Stimulated activated effector memory CD8-positive, alpha-beta T cell treated with anti-CD3 and anti-CD28 coated beads, Interleukin-12 subunit alpha, Interleukin-12 subunit beta, amount 100 ng/mL, for 72 hours (primary cell): ENCODE data around the gene EGFR.

ENCODE experiments used
- ATAC-seq: fragments of 150-1000 bp; cut with Tn5 transposase; 2 replicates; pipeline ENCODE4 v1.10.0; 2021
- DNase-seq, 2 donors: peaks; one replicate each; pipeline ENCODE4 v3.0.0; 2021 to 2022; ENCODE audit warnings: low spot score in 2 of 2
- H3K27ac Mint-ChIP-seq: one replicate; pipeline ENCODE4 v1.8.0; 2022; ENCODE audit warnings: mild to moderate bottlenecking, mixed read lengths
- H3K36me3 Mint-ChIP-seq: one replicate; pipeline ENCODE4 v1.8.0; 2022; ENCODE audit warnings: mild to moderate bottlenecking, mixed read lengths
- H3K4me1 Mint-ChIP-seq: one replicate; pipeline ENCODE4 v1.8.0; 2022; ENCODE audit warnings: mixed read lengths
- H3K4me3 Mint-ChIP-seq: one replicate; pipeline ENCODE4 v1.8.0; 2022; ENCODE audit warnings: mild to moderate bottlenecking, mixed read lengths
- H3K9me3 Mint-ChIP-seq: one replicate; pipeline ENCODE4 v1.8.0; 2022; ENCODE audit warnings: mixed read lengths

The EGFR gene

DNA sequence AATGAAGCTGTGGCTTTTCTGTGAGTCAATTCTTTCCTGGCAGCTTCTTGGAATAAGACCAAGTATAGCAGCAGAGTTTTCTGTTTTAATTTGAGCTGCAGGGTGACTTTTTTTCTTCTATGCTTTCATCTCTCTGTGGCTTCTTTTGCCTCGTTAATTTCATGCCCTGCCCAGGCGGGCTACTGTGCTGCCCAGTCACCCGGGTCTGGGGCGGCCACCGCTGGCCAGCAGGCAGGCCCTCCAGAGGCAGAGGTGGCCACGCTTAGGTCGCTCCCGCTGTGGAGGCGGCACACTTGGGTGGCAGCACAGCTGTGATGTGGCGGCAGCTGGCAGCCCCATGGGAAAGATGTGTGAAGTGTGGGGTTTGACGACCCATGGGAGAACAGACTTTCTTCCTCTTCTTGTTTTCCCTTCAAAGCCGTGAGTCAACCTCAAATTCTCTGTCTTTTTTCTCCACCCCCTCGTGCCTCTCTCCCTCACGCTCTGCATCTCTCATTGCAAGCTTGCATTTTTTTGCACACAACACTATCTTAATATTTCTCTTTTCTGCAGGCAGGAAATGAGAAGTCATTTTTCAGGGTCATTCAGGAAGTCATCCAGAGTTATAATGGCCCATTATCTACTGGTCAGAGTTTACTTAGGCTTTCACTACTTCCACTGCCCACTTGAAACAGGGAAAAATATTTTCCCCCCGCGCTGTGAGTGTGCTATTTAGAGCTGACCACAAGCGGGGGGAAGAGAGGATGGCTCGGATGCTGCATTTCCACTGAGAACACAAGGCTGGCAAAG, 67.8 kb downstream of the EGFR start:
- no peaks in the 10 kb centered on the region for H3K36me3 Mint-ChIP-seq
- DNase-seq (no peak), ATAC-seq (peak; percentile 78)
- H3K4me1 Mint-ChIP-seq: peaks cover 20% of the 10 kb centered on the region
- H3K27ac Mint-ChIP-seq: no peak overlapping the region
- peak overlapping the region; percentile 39 for H3K4me3 Mint-ChIP-seq
- H3K9me3 Mint-ChIP-seq: no peaks in the 10 kb centered on the region

DNA sequence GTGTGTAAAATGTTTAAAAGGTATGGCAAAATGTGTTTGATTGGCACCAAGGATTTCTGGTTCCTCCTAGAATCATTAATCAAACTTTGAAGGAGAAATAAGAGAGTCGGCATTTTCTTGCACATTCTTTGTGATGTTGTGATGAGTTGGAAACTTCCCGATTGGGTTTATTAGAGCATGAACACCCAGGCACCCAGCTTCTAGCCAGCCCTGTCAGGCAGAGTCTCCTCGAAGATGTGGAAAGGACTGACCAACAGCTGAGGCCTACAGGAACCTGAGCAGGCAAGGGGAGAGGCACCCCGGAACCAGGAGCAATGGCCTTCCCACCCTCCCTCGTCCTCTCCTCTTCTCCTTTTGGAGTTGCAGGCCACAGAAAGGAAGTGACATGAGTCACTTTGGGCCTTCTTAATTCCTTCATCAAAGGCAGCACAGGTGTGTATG, 68.7 kb downstream of the EGFR start:
- DNase-seq: no peak
- H3K27ac Mint-ChIP-seq: no peak overlapping the region

DNA sequence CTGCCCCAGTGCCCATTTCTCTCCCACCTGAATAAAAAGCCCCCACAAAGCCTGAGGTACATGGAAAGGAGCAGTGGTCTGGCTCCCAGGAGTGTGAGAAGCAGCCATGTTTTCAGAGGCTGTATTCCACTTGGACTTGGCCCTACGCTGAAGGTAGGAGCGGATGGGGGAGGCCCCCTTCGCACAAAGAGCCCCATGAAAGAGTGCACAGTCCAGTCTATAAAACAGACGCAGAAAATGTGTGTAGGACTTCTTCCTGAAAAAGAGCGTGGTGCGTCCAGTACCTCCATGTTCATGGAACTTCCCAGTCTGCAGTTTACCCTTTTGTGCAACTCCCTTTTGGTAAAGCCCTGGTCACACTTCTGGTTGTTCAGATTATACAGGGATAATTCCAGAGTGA, 69.3 kb downstream of the EGFR start:
- Mint-ChIP-seq H3K4me3 (no peak overlapping the region), H3K9me3 (no peaks in the 10 kb centered on the region), H3K4me1 (peaks cover 20% of the 10 kb centered on the region), H3K27ac (no peak overlapping the region), H3K36me3 (no peaks in the 10 kb centered on the region)
- DNase-seq (no peak), ATAC-seq (no peak)

More for the DNA sequence above, 68.7 kb downstream of the EGFR start:
- peaks cover 20% of the 10 kb centered on the region for H3K4me1 Mint-ChIP-seq
- H3K9me3 Mint-ChIP-seq: no peaks in the 10 kb centered on the region
- no peaks in the 10 kb centered on the region for H3K36me3 Mint-ChIP-seq
- H3K4me3 Mint-ChIP-seq: no peak overlapping the region
- no peak for ATAC-seq

DNA sequence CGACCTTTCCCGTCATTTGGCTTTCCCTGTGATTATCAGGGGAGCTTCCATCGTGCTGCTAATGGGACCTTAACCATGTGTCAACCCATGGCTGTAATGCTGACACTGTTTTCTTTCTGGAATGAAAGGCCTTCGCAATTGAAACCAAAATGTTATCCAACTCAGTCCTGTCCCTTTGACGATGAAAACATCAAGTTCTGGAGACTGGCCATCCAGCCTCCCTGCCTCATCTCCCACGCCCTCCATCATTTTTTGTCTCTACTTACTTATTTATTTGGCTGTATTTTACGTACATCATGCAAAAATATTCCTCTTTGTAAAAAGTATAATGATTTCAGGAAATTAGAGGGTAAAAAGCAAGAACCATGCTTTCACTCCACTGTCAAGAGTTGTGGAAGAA, 69.8 kb downstream of the EGFR start:
- no peak overlapping the region for H3K4me3 Mint-ChIP-seq
- DNase-seq (no peak), ATAC-seq (no peak)
- H3K27ac Mint-ChIP-seq: no peak overlapping the region
- no peaks in the 10 kb centered on the region for H3K9me3 Mint-ChIP-seq
- no peaks in the 10 kb centered on the region for H3K36me3 Mint-ChIP-seq
- peaks cover 20% of the 10 kb centered on the region for H3K4me1 Mint-ChIP-seq

DNA sequence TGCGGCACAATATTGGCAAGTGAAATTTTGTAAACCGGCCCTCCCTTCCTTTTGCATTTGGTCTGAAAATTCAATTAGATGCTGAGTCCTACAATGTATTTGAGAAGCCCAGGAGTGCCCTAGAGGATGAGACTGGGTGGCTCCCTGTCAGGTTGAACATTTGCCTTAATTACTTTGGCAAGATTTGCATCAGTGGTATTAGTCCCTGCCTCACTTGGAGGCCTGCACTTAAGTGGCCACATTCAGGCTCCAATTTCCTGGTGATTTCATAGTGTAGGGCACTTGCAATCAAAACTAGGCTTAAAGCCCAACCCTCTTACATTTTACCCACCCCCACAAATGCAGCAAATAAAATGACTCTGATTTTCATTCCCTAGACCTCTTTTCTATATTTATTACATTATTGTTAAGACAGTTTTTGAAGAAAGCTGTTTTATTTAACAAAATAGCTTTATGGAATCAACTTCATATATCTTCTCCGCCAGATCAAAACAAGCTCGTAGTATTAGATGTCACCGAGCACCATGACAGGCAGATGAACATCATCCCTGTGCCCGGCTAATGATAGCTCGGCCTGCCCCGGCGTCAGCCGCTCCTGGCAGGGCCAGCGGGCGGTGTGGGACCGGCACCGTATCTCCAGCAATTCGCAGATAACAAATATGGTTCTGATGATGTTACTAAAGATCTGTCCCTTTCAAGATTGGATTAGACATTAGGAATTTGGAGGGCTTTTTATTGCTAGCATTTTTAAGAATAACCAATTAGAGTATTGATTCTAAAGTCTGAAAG, 73.6 kb downstream of the EGFR start:
- Mint-ChIP-seq H3K36me3 (no peaks in the 10 kb centered on the region), H3K9me3 (no peaks in the 10 kb centered on the region), H3K4me1 (peaks cover 11% of the 10 kb centered on the region), H3K27ac (no peak overlapping the region), H3K4me3 (no peak overlapping the region)
- DNase-seq (no peak), ATAC-seq (no peak)

DNA sequence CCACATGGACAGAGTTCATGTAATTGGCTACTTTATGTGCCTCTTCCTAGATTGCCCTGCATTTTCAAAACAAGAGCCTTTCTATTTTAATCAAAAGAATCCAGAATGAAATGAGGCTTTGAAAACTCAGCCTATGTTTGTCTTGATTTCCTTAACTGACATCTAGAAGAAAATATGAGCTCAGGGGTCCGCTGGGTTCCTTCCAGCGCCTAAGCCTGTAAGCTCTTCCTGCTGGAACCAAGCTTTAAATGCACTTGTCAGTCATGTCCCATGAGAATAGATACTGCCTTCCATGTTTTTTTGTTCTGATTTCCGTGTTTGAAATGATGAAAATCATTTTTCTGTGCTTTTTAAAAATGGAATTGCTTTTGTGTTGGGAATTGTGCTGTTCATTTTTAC, 74.2 kb downstream of the EGFR start:
- Mint-ChIP-seq H3K27ac (no peak overlapping the region), H3K9me3 (no peaks in the 10 kb centered on the region)
- ATAC-seq: no peak

DNA sequence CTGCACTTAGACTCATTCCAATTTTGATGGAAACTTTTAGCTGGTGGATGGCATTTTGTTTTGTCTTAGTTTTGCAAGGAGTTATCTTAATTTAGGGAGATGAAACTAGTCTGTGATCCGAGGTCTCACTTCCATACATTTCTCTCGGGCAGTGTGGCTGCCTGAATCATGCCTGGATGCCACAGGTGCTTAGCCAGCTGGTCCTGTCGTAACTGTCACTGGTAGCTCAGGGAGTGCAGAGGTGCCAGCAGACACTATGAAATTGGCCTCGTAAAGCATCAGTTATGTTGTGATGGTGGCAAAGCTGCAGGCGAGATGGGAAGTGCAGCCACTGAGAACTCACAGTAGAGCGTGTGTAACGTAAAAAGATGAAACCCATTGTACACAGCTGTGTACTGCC, 74.9 kb downstream of the EGFR start:
- H3K27ac Mint-ChIP-seq: no peak overlapping the region
- H3K36me3 Mint-ChIP-seq: no peaks in the 10 kb centered on the region
- H3K4me3 Mint-ChIP-seq: no peak overlapping the region
- peaks cover 6% of the 10 kb centered on the region for H3K4me1 Mint-ChIP-seq
- H3K9me3 Mint-ChIP-seq: no peaks in the 10 kb centered on the region
- no peak for DNase-seq
- ATAC-seq: no peak

More for the DNA sequence above, 74.2 kb downstream of the EGFR start:
- no peaks in the 10 kb centered on the region for H3K36me3 Mint-ChIP-seq
- no peak for DNase-seq
- peaks cover 6% of the 10 kb centered on the region for H3K4me1 Mint-ChIP-seq
- no peak overlapping the region for H3K4me3 Mint-ChIP-seq

- Mint-ChIP-seq H3K9me3 (no peaks in the 10 kb centered on the region), H3K4me3 (no peak overlapping the region), H3K36me3 (no peaks in the 10 kb centered on the region), H3K4me1 (peaks cover 6% of the 10 kb centered on the region), H3K27ac (no peak overlapping the region)
- ATAC-seq: no peak
- no peak for DNase-seq
Observed at GRCh38 chr7:55094092-55094690, 75.4 kb downstream of the EGFR start.

GRCh38 chr7:55095672-55096071, 76.9 kb downstream of the EGFR start:
- H3K4me3 Mint-ChIP-seq: no peak overlapping the region
- H3K9me3 Mint-ChIP-seq: no peaks in the 10 kb centered on the region
- DNase-seq (no peak), ATAC-seq (no peak)
- H3K4me1 Mint-ChIP-seq: peaks cover 6% of the 10 kb centered on the region
- H3K36me3 Mint-ChIP-seq: no peaks in the 10 kb centered on the region
- H3K27ac Mint-ChIP-seq: no peak overlapping the region

GRCh38 chr7:55096323-55096722, 77.5 kb downstream of the EGFR start:
- Mint-ChIP-seq H3K9me3 (no peaks in the 10 kb centered on the region), H3K36me3 (no peaks in the 10 kb centered on the region), H3K4me1 (peaks cover 6% of the 10 kb centered on the region), H3K27ac (no peak overlapping the region), H3K4me3 (no peak overlapping the region)
- DNase-seq: no peak
- ATAC-seq: no peak

DNA sequence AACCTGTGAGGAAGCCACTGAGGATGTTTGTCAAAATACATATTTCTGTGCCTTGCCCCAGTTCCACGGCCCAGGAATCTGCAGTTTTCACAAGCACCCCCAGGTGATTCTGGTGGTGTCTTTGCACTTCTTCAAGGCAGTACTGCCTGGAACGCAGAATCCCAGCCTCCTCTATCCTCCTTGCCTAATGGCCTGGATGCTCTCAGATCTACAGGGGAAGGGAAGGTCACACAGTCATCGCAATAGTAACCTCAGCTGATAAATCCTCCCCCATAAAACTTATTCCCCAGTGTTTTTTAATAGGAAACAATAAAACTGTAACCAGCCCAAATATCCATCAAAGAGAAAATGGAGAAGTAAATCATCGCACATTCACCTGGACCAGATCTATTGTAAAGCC, 78.3 kb downstream of the EGFR start:
- ATAC-seq: no peak
- Mint-ChIP-seq H3K27ac (no peak overlapping the region), H3K9me3 (no peaks in the 10 kb centered on the region), H3K4me1 (peaks cover 6% of the 10 kb centered on the region), H3K36me3 (no peaks in the 10 kb centered on the region), H3K4me3 (no peak overlapping the region)
- no peak for DNase-seq

- Mint-ChIP-seq H3K36me3 (no peaks in the 10 kb centered on the region), H3K4me1 (peaks cover 6% of the 10 kb centered on the region), H3K27ac (no peak overlapping the region), H3K4me3 (no peak overlapping the region), H3K9me3 (no peaks in the 10 kb centered on the region)
- ATAC-seq: no peak
- DNase-seq: no peak
Observed at GRCh38 chr7:55099066-55099820, 80.4 kb downstream of the EGFR start.

GRCh38 chr7:55099821-55100543, 81.2 kb downstream of the EGFR start:
- no peak overlapping the region for H3K4me3 Mint-ChIP-seq
- no peak for ATAC-seq
- no peak overlapping the region for H3K27ac Mint-ChIP-seq
- no peaks in the 10 kb centered on the region for H3K36me3 Mint-ChIP-seq
- no peak for DNase-seq
- peaks cover 12% of the 10 kb centered on the region for H3K4me1 Mint-ChIP-seq
- no peaks in the 10 kb centered on the region for H3K9me3 Mint-ChIP-seq

- Mint-ChIP-seq H3K4me3 (no peak overlapping the region), H3K36me3 (no peaks in the 10 kb centered on the region), H3K9me3 (no peaks in the 10 kb centered on the region), H3K4me1 (peaks cover 12% of the 10 kb centered on the region), H3K27ac (no peak overlapping the region)
- ATAC-seq: no peak
- DNase-seq: no peak
Observed at GRCh38 chr7:55100544-55101327, 81.9 kb downstream of the EGFR start.
